ENCODE results near the gene ANKRD40CL.
"Not testable (repeated sequence)": the region's sequence is repeated elsewhere in the genome, so short reads cannot be mapped to it uniquely, and the experiment has no call there.

ANKRD40CL gene

GRCh38 chr17:50758989-50759544, 8.3 kb downstream of the ANKRD40CL start:
- no peak for DNase-seq (ENCODE audit: low spot score)

GRCh38 chr17:50758524-50758923, 8.8 kb downstream of the ANKRD40CL start:
- DNase-seq (ENCODE audit: low spot score): no peak

GRCh38 chr17:50754521-50754920, 12.8 kb downstream of the ANKRD40CL start:
- no peak for DNase-seq (ENCODE audit: low spot score)

- no peak for DNase-seq (ENCODE audit: low spot score)
These were observed 18.1 kb downstream of the ANKRD40CL start for GRCh38 chr17:50749245-50749644.

GRCh38 chr17:50745631-50746030, 21.7 kb downstream of the ANKRD40CL start:
- DNase-seq (ENCODE audit: low spot score): no peak

- no peak for DNase-seq (ENCODE audit: low spot score)
These were observed 28.2 kb downstream of the ANKRD40CL start for GRCh38 chr17:50739098-50739497.

GRCh38 chr17:50737118-50737698, 30.1 kb downstream of the ANKRD40CL start:
- DNase-seq (ENCODE audit: low spot score): no peak

GRCh38 chr17:50735287-50735686, 32.0 kb downstream of the ANKRD40CL start:
- no peak for DNase-seq (ENCODE audit: low spot score)

- DNase-seq (ENCODE audit: low spot score): no peak
These were observed 35.5 kb downstream of the ANKRD40CL start for GRCh38 chr17:50731575-50732460.

GRCh38 chr17:50728881-50729765, 38.2 kb downstream of the ANKRD40CL start:
- DNase-seq (ENCODE audit: low spot score): no peak

- no peak for DNase-seq (ENCODE audit: low spot score)
These were observed 39.2 kb downstream of the ANKRD40CL start for GRCh38 chr17:50728112-50728429.

- no peak for DNase-seq (ENCODE audit: low spot score)
These were observed 41.3 kb downstream of the ANKRD40CL start for GRCh38 chr17:50725769-50726655.

GRCh38 chr17:50724622-50725021, 42.7 kb downstream of the ANKRD40CL start:
- DNase-seq (ENCODE audit: low spot score): not testable (repeated sequence)

GRCh38 chr17:50722746-50723145, 44.6 kb downstream of the ANKRD40CL start:
- no peak for DNase-seq (ENCODE audit: low spot score)

- peak; percentile 23 for DNase-seq (ENCODE audit: low spot score)
These were observed 45.9 kb downstream of the ANKRD40CL start for GRCh38 chr17:50721194-50722010.

GRCh38 chr17:50719924-50720794, 47.2 kb downstream of the ANKRD40CL start:
- peak; percentile 22 for DNase-seq (ENCODE audit: low spot score)

- DNase-seq (ENCODE audit: low spot score): peak; percentile 93
These were observed 48.0 kb downstream of the ANKRD40CL start, which contains the start of gene LUC7L3 for GRCh38 chr17:50719144-50719923. Gene LUC7L3, plus strand, starts transcription at chr17:50719603. Its CDS starts 130 bp downstream, at chr17:50719733.

- DNase-seq (ENCODE audit: low spot score): no peak
These were observed 51.8 kb downstream of the ANKRD40CL start for GRCh38 chr17:50715471-50715870.

Data from SW480 (cell line).